Measurements from ENCODE around the gene PPFIBP2.

DNA sequence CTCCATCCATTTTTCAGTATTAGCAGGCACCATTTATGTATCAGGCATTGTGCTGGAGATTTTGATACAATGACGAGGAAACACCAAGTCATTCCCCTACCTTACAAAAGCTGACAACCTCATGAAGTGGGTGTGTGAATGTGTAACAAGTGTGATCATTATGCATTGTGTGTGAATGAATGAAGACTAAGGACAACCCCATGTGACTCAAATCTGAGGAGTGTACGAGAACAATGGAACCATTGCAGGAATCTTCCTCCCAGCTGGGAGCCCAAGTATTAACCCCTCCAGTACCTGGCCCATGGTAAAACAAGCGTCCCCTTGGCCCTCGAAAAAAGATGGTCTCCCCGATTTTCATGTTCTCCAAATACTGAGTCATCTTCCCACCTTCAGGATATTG, 155.1 kb downstream of the PPFIBP2 start:
- TF ChIP-seq POLR2A (IDR thresholded peaks at IDR 0.05) (no peak), POLR2AphosphoS5 (IDR thresholded peaks at IDR 0.05) (no peak)
- TF ChIP-seq, protein P1, sequence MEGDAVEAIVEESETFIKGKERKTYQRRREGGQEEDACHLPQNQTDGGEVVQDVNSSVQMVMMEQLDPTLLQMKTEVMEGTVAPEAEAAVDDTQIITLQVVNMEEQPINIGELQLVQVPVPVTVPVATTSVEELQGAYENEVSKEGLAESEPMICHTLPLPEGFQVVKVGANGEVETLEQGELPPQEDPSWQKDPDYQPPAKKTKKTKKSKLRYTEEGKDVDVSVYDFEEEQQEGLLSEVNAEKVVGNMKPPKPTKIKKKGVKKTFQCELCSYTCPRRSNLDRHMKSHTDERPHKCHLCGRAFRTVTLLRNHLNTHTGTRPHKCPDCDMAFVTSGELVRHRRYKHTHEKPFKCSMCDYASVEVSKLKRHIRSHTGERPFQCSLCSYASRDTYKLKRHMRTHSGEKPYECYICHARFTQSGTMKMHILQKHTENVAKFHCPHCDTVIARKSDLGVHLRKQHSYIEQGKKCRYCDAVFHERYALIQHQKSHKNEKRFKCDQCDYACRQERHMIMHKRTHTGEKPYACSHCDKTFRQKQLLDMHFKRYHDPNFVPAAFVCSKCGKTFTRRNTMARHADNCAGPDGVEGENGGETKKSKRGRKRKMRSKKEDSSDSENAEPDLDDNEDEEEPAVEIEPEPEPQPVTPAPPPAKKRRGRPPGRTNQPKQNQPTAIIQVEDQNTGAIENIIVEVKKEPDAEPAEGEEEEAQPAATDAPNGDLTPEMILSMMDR (IDR thresholded peaks at IDR 0.05 in 8 of 11, conservative IDR thresholded peaks at IDR 0.05 in 3 of 11), result no peak
